Stimulated activated naive CD4-positive, alpha-beta T cell treated with Interleukin-2 at 50 U/mL for 16 hours (primary cell): ENCODE data around the gene ARPC5L.
"Not testable (repeated sequence)": the region's sequence is repeated elsewhere in the genome, so short reads cannot be mapped to it uniquely, and the experiment has no call there.

Experiments
- DNase-seq: peaks from one replicate; lab custom pipeline; 2025; lab: John Stamatoyannopoulos, UW

ARPC5L gene

DNA sequence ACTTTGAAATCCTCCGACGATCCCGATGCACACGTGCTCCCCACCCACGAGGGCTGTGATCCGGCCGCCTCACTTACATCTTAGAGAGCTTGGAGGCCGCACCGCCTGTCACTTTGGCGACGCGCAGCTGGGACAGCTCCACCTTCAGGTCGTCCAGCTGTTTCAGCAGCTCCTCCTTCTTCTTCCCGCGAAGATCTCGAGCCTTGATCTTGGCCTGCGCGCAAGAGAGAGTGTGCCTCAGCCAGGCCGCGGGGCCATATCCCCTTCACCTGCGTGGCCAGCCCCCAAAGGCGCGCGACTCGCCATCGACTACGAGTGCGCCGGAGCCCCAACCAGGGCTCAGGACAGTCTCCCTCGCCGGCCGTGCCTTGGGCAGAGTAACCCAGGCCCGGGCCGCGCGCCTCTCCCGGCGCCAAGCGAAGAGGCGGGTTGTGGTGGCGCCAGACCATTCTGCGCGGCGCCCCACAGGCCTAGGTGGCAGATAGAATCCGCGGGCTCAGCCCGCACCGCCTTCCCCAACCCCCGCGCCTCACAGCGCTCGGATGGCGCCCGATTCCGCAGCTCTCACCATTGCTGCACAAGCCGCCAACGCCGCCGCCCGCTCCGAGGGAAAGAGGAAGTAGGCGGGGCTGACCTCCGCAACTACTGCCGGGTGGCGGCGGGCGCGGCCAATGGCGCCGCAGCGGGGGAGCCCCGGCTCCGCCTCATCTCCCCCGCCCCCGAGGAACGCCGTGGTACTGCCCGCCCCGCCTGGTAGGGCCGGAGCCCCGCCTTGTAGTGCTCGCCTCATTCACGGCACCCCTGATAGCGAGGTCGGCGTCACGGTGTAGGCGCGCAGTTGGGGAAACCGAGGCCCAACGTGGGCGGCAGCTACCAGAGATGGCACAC is at the start of gene ARPC5L, which contains the start of gene RPL35:
ARPC5L (plus strand) TSS at position 789 of the 888 bp plus-strand sequence. CDS start 7,161 bp downstream, outside the sequence.
RPL35 (minus strand) TSS at position 616 of the 888 bp plus-strand sequence; CDS start at position 571, 45 bp downstream.
- DNase-seq, result peak; percentile 96

GRCh38 chr9:124812441-124812876 is 49.5 kb upstream of the ARPC5L start:
- DNase-seq, result no peak

- no peak for DNase-seq
Observed at GRCh38 chr9:124813041-124813440, 48.9 kb upstream of the ARPC5L start.

GRCh38 chr9:124813501-124814163 is 48.3 kb upstream of the ARPC5L start:
- DNase-seq, result no peak

DNA sequence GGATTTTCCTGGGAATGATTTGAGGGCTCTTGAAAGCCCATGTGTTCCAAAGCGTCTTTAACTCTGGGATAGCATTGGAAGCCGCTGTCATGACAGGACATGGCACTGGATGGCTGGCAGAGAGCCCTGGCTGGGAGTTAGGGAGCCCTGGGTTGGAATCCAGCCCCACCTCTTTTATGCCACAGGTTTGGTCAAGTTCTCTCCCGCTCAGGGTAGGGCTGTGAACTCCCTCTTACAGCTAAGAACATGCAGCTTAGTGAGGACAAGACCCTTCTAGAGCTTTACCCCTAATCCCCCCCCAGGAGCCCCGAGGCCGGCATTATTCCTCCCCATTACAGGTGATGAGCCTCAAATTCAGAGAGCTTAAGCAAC is 47.8 kb upstream of the ARPC5L start:
- DNase-seq, result no peak

DNA sequence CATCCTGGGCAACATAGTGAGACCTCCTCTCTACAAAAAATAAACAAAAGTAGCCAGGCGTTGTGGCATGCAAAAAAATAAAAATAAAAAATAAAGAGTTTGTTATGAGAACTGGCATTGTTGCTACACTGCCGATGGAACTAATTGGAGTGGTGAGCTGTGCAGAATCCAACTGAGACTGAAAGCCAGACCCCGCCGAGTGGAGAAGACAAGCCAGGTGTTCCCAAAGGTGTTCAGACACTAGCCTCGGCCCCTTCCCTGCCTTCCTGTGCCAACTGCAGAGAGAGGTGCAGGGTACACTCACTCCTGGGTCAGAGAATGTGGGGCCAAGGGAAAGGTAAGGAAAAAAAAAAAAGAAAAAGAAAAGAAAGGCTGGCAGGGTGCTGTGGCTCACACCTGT is 46.3 kb upstream of the ARPC5L start:
- DNase-seq, result no peak

GRCh38 chr9:124818431-124819281 is 43.3 kb upstream of the ARPC5L start:
- no peak for DNase-seq

GRCh38 chr9:124820698-124821623 is 41.0 kb upstream of the ARPC5L start:
- no peak for DNase-seq

GRCh38 chr9:124828489-124829333 is 33.2 kb upstream of the ARPC5L start:
- DNase-seq, result no peak

DNA sequence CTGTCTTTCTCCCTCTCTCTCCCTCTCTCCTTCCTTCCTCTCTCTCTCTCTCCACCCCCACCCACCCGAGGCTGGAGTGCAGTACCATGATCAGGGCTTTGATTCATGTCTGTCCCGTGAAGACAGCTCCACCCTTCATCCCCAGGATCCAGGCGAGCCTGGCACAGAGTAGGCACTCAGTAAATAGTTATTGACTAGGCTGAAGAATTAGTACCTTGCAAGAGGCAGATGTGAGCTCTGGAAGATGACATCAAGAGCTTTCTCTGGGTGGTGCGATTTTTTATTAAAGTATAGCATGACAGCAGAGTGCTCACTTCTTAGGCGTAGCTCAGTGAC is 32.6 kb upstream of the ARPC5L start:
- DNase-seq, result no peak

DNA sequence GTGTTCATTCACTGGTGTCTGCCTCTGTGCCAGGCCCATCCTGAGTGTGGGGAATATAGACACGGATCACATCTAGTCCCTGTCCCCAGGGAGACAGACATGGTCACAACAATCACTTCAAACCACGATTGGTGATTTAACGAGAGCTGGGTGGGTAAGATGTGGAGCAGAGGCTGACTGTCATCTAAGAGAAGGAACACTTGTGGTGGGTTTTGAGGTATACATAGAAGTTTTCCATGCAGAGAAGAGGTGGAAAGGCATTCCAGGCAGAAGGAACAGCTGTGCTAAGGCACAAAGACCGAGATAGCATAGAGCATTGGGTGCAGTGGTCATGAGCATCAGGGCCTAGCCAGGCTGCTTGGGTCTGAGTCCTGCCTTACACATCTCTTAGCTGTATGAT is 31.3 kb upstream of the ARPC5L start:
- no peak for DNase-seq

GRCh38 chr9:124831642-124832364 is 30.1 kb upstream of the ARPC5L start:
- no peak for DNase-seq

- no peak for DNase-seq
Observed at GRCh38 chr9:124834591-124834990, 27.3 kb upstream of the ARPC5L start.

DNA sequence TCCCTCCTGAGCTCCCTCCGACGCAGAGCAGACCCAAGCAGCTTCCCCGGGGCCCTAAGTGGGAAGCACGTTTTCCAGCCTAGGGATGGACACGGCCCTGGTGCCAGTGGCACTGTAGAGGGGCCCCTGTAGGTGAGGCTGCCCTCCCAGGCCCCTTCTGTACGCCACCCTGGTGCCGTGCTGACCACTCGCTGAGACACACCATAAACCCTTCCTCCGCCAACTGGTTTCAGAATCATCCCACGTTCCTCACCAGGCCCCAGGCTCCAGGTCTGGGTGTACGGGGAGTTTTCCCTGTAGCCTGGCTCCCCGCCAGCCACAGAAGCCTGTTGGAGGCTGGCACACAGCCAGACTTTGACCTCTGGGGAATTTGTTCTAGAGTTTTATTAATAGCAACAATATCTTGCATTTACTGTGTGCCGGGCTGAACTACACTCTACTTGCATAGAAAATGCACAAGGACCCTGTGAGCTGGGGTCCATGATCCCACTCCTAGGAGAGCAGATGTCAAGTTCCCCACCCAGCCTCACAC is 26.8 kb upstream of the ARPC5L start:
- DNase-seq, result no peak

DNA sequence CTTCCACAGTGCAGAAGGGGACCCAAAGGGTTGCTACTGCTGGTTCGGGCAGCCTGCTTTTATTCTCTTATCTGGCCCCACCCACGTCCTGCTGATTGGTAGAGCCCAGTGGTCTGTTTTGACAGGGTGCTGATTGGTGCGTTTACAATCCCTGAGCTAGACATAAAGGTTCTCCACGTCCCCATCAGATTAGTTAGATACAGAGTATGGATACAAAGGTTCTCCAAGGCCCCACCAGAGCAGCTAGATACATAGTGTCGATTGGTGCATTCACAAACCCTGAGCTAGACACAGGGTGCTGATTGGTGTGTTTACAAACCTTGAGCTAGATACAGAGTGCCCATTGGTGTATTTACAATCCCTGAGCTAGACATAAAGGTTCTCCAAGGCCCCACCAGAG is 23.8 kb upstream of the ARPC5L start:
- not testable (repeated sequence) for DNase-seq

- not testable (repeated sequence) for DNase-seq
Observed at GRCh38 chr9:124838567-124839275, 23.2 kb upstream of the ARPC5L start.

DNA sequence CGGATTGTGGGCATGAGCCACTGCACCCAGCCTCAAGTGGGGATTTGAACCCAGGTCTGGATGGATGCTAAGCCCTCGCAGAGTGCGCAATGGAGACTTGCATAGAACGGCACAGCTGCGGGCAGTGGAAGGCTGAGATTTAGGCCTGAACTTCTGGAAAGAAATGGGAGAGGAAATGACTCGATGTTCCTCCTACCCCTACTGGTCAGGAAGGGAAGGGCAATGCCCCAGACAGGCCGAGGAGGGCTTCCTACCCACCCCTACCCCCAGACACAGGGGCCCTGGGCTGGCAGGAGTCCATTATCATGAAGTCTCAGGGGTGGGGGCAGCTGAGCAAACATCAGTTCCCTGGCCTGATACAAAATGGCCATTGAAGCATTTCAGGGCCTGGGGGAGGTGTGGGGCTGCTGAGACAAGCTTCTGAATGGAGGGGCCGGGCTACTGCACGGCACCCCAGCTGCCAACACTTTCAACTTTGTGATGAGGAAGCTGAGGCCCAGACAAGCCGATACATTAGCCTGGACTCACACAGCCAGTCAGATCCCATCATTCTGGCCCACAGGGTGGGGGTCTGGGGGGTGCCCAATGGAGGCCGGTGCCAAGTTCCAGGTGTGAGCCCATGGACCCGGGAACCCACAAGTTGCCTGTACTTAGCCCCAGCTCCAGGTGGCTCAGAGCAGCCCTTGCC is 22.2 kb upstream of the ARPC5L start:
- no peak for DNase-seq

DNA sequence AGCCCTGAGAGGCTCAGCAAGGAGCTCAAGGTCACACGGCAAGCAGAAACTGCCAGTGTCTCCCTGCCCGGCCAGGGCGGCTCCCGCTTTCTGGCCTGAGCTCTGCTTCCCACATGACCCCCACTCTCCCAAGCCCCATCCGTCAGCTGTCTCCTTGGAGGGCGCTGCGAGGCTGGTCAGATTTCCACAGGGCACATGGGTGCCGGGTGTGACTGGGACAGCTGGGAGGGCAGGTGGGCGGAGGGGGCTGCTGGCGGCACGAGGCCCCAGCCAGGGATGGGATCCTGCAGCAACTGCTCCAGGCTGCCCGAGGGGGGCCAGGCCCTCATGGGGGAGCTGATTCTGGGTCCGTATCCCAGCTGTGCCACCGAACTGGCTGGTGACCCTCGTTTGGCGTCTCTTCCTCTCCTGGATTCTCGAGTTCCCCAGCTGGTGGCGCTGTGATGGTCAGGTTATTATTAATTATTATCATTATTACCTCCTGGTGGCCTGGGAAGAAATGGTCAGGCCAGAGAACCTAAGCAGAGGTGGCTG is 21.6 kb upstream of the ARPC5L start:
- no peak for DNase-seq
